ENCODE measurements around the gene HDAC4. TPM values are rescaled to one million over a fixed set of nuclear protein-coding genes. Genes with fewer than 3 reads are reported as not detected.

Gene HDAC4
- total RNA-seq, 1 donor: 28.3 TPM

- no peak overlapping the region for H3K4me3 ChIP-seq (ENCODE audit: low read depth, low read length)
- TF ChIP-seq CTCF (IDR thresholded peaks at IDR 0.05; ENCODE audit: insufficient read depth, low read length): no peak
- DNase-seq (ENCODE audit: low read depth): no peak
Observed at GRCh38 chr2:239141021-239141760, 259.6 kb downstream of the HDAC4 start.

GRCh38 chr2:239140346-239141020 lies 260.3 kb downstream of the HDAC4 start:
- H3K4me3 ChIP-seq (ENCODE audit: low read depth, low read length): no peak overlapping the region
- no peak for TF ChIP-seq CTCF (IDR thresholded peaks at IDR 0.05; ENCODE audit: insufficient read depth, low read length)
- peak; percentile 13 for DNase-seq (ENCODE audit: low read depth)

GRCh38 chr2:239139566-239139965 lies 261.3 kb downstream of the HDAC4 start:
- H3K4me3 ChIP-seq (ENCODE audit: low read depth, low read length): no peak overlapping the region
- no peak for TF ChIP-seq CTCF (IDR thresholded peaks at IDR 0.05; ENCODE audit: insufficient read depth, low read length)
- DNase-seq (ENCODE audit: low read depth): no peak

DNA sequence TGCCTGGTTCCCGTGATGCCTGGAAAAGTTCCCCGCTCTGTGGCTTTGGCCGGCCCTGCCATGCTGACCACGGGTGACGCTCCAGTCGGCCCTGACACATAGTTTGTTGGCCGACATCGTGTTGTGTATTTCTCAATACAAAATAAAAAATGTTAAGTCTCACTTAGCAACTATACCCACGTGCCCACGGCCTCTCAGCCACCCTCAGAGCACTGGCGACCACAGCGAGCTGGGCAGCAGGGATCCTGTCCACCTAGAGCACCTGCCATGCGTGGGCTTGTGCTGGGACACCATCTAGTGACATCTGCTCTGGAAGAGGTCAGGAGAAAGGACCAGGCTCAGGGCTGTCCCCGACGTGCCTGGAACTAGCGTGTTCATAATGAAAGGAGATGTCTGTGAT lies 261.7 kb downstream of the HDAC4 start:
- DNase-seq (ENCODE audit: low read depth): no peak
- H3K4me3 ChIP-seq (ENCODE audit: low read depth, low read length): no peak overlapping the region
- TF ChIP-seq CTCF (IDR thresholded peaks at IDR 0.05; ENCODE audit: insufficient read depth, low read length): no peak

GRCh38 chr2:239138610-239139009 lies 262.2 kb downstream of the HDAC4 start:
- no peak for DNase-seq (ENCODE audit: low read depth)
- no peak overlapping the region for H3K4me3 ChIP-seq (ENCODE audit: low read depth, low read length)
- TF ChIP-seq CTCF (IDR thresholded peaks at IDR 0.05; ENCODE audit: insufficient read depth, low read length): no peak

DNA sequence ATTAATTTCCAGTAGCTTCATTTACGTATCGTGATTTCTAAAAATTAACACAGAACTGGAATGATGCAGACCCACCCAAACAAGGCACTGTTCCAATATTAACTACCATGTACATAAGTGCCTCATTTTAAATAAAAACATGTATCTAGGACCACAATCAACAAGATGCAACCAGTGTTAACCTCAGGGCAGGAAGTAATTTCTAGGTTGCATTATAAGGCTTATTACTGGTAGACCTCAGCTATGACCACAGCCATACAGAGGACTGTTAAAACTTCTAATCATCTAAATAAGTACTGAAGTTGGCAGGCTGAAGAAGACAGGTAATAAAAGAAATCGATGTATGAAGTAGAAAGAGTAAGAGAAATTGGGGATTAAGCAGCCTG lies 262.9 kb downstream of the HDAC4 start:
- TF ChIP-seq CTCF (IDR thresholded peaks at IDR 0.05; ENCODE audit: insufficient read depth, low read length): no peak
- no peak overlapping the region for H3K4me3 ChIP-seq (ENCODE audit: low read depth, low read length)
- DNase-seq (ENCODE audit: low read depth): no peak

Data from fibroblast of the aortic adventitia (primary cell).